ENCODE measurements around the gene LCN6.
"Not testable (repeated sequence)": the region's sequence is repeated elsewhere in the genome, so short reads cannot be mapped to it uniquely, and the experiment has no call there.

The LCN6 gene

GRCh38 chr9:136759436-136760325, 11.4 kb upstream of the LCN6 start:
- no peak for DNase-seq (ENCODE audit: low spot score)

- DNase-seq (ENCODE audit: low spot score), result no peak
Observed at GRCh38 chr9:136759001-136759400, 10.7 kb upstream of the LCN6 start.

GRCh38 chr9:136757751-136758140, 9.4 kb upstream of the LCN6 start:
- DNase-seq (ENCODE audit: low spot score), result no peak

GRCh38 chr9:136757328-136757727, 9.0 kb upstream of the LCN6 start:
- no peak for DNase-seq (ENCODE audit: low spot score)

- no peak for DNase-seq (ENCODE audit: low spot score)
Observed at GRCh38 chr9:136756836-136757235, 8.5 kb upstream of the LCN6 start.

GRCh38 chr9:136756134-136756438, 7.8 kb upstream of the LCN6 start:
- no peak for DNase-seq (ENCODE audit: low spot score)

- DNase-seq (ENCODE audit: low spot score), result not testable (repeated sequence)
Observed at GRCh38 chr9:136755302-136756133, 7.2 kb upstream of the LCN6 start.

GRCh38 chr9:136754626-136755301, 6.4 kb upstream of the LCN6 start:
- DNase-seq (ENCODE audit: low spot score), result no peak

GRCh38 chr9:136754059-136754572, 5.8 kb upstream of the LCN6 start:
- no peak for DNase-seq (ENCODE audit: low spot score)

GRCh38 chr9:136753371-136754058, 5.2 kb upstream of the LCN6 start:
- no peak for DNase-seq (ENCODE audit: low spot score)

- no peak for DNase-seq (ENCODE audit: low spot score)
Observed at GRCh38 chr9:136751814-136752213, 3.5 kb upstream of the LCN6 start.

- DNase-seq (ENCODE audit: low spot score), result no peak
Observed at GRCh38 chr9:136751244-136751643, 2.9 kb upstream of the LCN6 start.

- DNase-seq (ENCODE audit: low spot score), result no peak
Observed at GRCh38 chr9:136750526-136750925, 2.2 kb upstream of the LCN6 start.

- DNase-seq (ENCODE audit: low spot score), result no peak
Observed at GRCh38 chr9:136748666-136749611, 614 bp upstream of the LCN6 start.

- no peak for DNase-seq (ENCODE audit: low spot score)
Observed at GRCh38 chr9:136747161-136748060, 914 bp downstream of the LCN6 start.

- no peak for DNase-seq (ENCODE audit: low spot score)
Observed at GRCh38 chr9:136746621-136747020, 1.7 kb downstream of the LCN6 start.

GRCh38 chr9:136746155-136746490, 2.2 kb downstream of the LCN6 start:
- no peak for DNase-seq (ENCODE audit: low spot score)

- no peak for DNase-seq (ENCODE audit: low spot score)
Observed at GRCh38 chr9:136745389-136746154, 2.8 kb downstream of the LCN6 start.

- no peak for DNase-seq (ENCODE audit: low spot score)
Observed at GRCh38 chr9:136744773-136745172, 3.6 kb downstream of the LCN6 start.

Data from LoVo (cell line).